ENCODE results near the gene DLG2. TPM values are rescaled to one million over a fixed set of nuclear protein-coding genes. Genes with fewer than 3 reads are reported as not detected.

DLG2 gene
- total RNA-seq, 1 donor from 2014 or later = 2.1 TPM

- Mint-ChIP-seq H3K4me3 (no peak overlapping the region), H3K27ac (no peak overlapping the region), H3K27me3 (ENCODE audit: insufficient read depth) (peaks cover 3% of the 10 kb centered on the region), H3K9me3 (no peaks in the 10 kb centered on the region), H3K36me3 (ENCODE audit: low read depth) (no peaks in the 10 kb centered on the region), H3K4me1 (ENCODE audit: low read depth) (no peaks in the 10 kb centered on the region)
- no peak for DNase-seq (ENCODE audit: low spot score)
- intact Hi-C loops (cut with micrococcal nuclease) = no loop called here
Observed at GRCh38 chr11:83480811-83481210, 2146.3 kb downstream of the DLG2 start.

GRCh38 chr11:83480251-83480650 is 2146.9 kb downstream of the DLG2 start:
- Mint-ChIP-seq H3K36me3 (ENCODE audit: low read depth) (no peaks in the 10 kb centered on the region), H3K27me3 (ENCODE audit: insufficient read depth) (peaks cover 3% of the 10 kb centered on the region), H3K9me3 (no peaks in the 10 kb centered on the region), H3K4me1 (ENCODE audit: low read depth) (no peaks in the 10 kb centered on the region), H3K4me3 (no peak overlapping the region), H3K27ac (no peak overlapping the region)
- DNase-seq (ENCODE audit: low spot score) = no peak
- intact Hi-C loops (cut with micrococcal nuclease) = no loop called here

DNA sequence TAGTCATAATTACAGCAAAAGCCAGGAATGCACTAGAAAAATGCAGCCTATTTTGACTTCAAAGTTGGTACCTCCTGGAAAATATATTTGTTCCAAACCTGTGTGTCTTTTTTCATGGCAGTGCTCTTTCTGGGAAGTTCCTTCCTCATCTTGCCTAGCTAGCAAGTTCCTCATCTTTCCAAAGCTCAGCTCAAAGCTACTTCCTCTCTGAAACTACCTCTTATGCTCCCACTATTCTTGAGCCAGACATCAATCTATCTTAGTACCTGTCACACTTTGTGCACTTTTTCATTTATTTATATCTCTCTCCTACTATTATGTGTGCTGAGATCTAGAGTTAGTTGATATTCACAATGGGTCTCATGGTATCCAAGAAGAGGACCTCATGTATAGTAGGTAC is 2149.4 kb downstream of the DLG2 start:
- no peaks in the 10 kb centered on the region for H3K9me3 Mint-ChIP-seq
- peaks cover 7% of the 10 kb centered on the region for H3K27me3 Mint-ChIP-seq (ENCODE audit: insufficient read depth)
- H3K36me3 Mint-ChIP-seq (ENCODE audit: low read depth) = no peaks in the 10 kb centered on the region
- no peaks in the 10 kb centered on the region for H3K4me1 Mint-ChIP-seq (ENCODE audit: low read depth)
- DNase-seq (ENCODE audit: low spot score) = no peak
- H3K4me3 Mint-ChIP-seq = no peak overlapping the region
- intact Hi-C loops (cut with micrococcal nuclease) = no loop called here
- no peak overlapping the region for H3K27ac Mint-ChIP-seq

GRCh38 chr11:83475760-83476159 is 2151.4 kb downstream of the DLG2 start:
- H3K36me3 Mint-ChIP-seq (ENCODE audit: low read depth) = no peaks in the 10 kb centered on the region
- DNase-seq (ENCODE audit: low spot score) = no peak
- peaks cover 7% of the 10 kb centered on the region for H3K27me3 Mint-ChIP-seq (ENCODE audit: insufficient read depth)
- intact Hi-C loops (cut with micrococcal nuclease) = no loop called here
- H3K4me1 Mint-ChIP-seq (ENCODE audit: low read depth) = no peaks in the 10 kb centered on the region
- no peak overlapping the region for H3K27ac Mint-ChIP-seq
- H3K4me3 Mint-ChIP-seq = no peak overlapping the region
- no peaks in the 10 kb centered on the region for H3K9me3 Mint-ChIP-seq

- no peak for DNase-seq (ENCODE audit: low spot score)
- intact Hi-C loops (cut with micrococcal nuclease) = no loop called here
- H3K4me1 Mint-ChIP-seq (ENCODE audit: low read depth) = no peaks in the 10 kb centered on the region
- H3K9me3 Mint-ChIP-seq = no peaks in the 10 kb centered on the region
- no peak overlapping the region for H3K4me3 Mint-ChIP-seq
- H3K36me3 Mint-ChIP-seq (ENCODE audit: low read depth) = no peaks in the 10 kb centered on the region
- peaks cover 10% of the 10 kb centered on the region for H3K27me3 Mint-ChIP-seq (ENCODE audit: insufficient read depth)
- no peak overlapping the region for H3K27ac Mint-ChIP-seq
Observed at GRCh38 chr11:83473743-83474142, 2153.4 kb downstream of the DLG2 start.

GRCh38 chr11:83472806-83473205 is 2154.3 kb downstream of the DLG2 start:
- Mint-ChIP-seq H3K4me3 (no peak overlapping the region), H3K9me3 (no peaks in the 10 kb centered on the region), H3K27ac (no peak overlapping the region), H3K27me3 (ENCODE audit: insufficient read depth) (peaks cover 9% of the 10 kb centered on the region), H3K36me3 (ENCODE audit: low read depth) (no peaks in the 10 kb centered on the region), H3K4me1 (ENCODE audit: low read depth) (no peaks in the 10 kb centered on the region)
- intact Hi-C loops (cut with micrococcal nuclease) = no loop called here
- no peak for DNase-seq (ENCODE audit: low spot score)

DNA sequence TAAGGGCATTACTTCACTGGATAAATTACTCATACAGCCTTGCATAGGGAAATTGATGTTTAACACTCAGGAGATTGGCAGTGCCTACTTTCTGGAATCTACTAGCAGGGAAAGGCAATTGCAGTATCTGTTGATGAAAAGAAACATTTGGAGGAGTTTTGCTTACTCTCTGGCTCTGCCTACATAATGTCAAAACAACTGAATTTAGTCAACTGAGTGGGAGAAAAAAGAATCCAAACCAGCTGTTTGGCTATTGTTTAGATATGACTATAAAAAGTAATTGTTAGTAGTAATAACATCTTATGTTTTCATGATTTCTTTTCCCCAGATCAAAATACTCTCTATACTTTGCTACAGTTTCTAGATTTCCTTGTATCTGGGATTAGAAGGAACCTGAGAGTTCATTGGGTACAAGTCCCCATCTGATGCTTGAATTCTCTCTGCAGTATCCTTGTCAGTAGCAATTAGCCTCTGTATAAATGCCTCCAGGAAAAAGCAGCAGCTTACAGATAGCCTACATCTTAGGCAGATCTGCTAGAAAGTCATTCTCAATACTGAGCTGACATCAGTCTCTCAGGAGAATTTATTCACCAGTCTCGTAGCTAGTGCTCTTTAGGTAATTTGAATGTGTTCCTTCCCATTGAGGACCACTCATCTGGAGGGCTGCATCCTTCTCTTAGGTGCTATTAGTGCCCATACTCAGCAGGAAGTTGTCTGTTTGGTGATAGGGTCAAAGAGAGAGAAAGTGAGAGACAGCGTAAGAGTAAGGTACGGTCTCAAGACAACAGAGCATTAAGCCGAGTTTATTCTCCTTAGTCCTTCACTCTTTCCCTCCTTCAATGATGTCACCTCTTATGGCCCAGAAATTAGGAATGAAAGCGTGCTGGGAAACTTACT is 2155.1 kb downstream of the DLG2 start:
- Mint-ChIP-seq H3K9me3 (no peaks in the 10 kb centered on the region), H3K4me1 (ENCODE audit: low read depth) (no peaks in the 10 kb centered on the region), H3K27me3 (ENCODE audit: insufficient read depth) (peaks cover 7% of the 10 kb centered on the region), H3K27ac (no peak overlapping the region), H3K4me3 (no peak overlapping the region), H3K36me3 (ENCODE audit: low read depth) (no peaks in the 10 kb centered on the region)
- intact Hi-C loops (cut with micrococcal nuclease) = no loop called here
- DNase-seq (ENCODE audit: low spot score) = no peak

GRCh38 chr11:83467837-83468236 is 2159.3 kb downstream of the DLG2 start:
- no peaks in the 10 kb centered on the region for H3K4me1 Mint-ChIP-seq (ENCODE audit: low read depth)
- H3K27ac Mint-ChIP-seq = no peak overlapping the region
- intact Hi-C loops (cut with micrococcal nuclease) = no loop called here
- no peaks in the 10 kb centered on the region for H3K36me3 Mint-ChIP-seq (ENCODE audit: low read depth)
- H3K27me3 Mint-ChIP-seq (ENCODE audit: insufficient read depth) = peaks cover 5% of the 10 kb centered on the region
- no peak for DNase-seq (ENCODE audit: low spot score)
- no peaks in the 10 kb centered on the region for H3K9me3 Mint-ChIP-seq
- no peak overlapping the region for H3K4me3 Mint-ChIP-seq

GRCh38 chr11:83464160-83464944 is 2162.8 kb downstream of the DLG2 start:
- DNase-seq (ENCODE audit: low spot score) = no peak
- H3K9me3 Mint-ChIP-seq = no peaks in the 10 kb centered on the region
- H3K27ac Mint-ChIP-seq = no peak overlapping the region
- H3K4me1 Mint-ChIP-seq (ENCODE audit: low read depth) = no peaks in the 10 kb centered on the region
- peaks cover 1% of the 10 kb centered on the region for H3K27me3 Mint-ChIP-seq (ENCODE audit: insufficient read depth)
- intact Hi-C loops (cut with micrococcal nuclease) = no loop called here
- no peaks in the 10 kb centered on the region for H3K36me3 Mint-ChIP-seq (ENCODE audit: low read depth)
- H3K4me3 Mint-ChIP-seq = no peak overlapping the region

DNA sequence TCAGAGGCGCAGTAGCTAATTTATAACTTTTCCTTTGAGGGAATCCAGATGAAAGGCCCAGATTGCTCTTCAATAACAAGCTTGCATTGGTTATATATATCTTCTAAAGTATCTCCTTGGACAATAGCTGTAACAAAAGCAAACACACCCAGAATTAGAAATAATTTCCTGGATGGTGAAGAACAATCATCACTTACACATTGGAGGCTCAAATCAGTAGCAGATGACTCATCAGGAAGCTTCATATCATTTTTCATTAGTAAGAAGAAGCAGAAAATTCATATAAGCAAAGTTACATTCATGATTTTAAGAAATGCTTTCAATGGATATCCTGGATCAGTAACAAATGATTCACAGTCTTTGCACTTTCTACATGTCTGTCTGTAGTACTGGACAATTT is 2167.3 kb downstream of the DLG2 start:
- Mint-ChIP-seq H3K36me3 (ENCODE audit: low read depth) (no peaks in the 10 kb centered on the region), H3K4me3 (no peak overlapping the region), H3K9me3 (no peaks in the 10 kb centered on the region), H3K4me1 (ENCODE audit: low read depth) (no peaks in the 10 kb centered on the region), H3K27ac (no peak overlapping the region), H3K27me3 (ENCODE audit: insufficient read depth) (no peaks in the 10 kb centered on the region)
- intact Hi-C loops (cut with micrococcal nuclease) = no loop called here
- DNase-seq (ENCODE audit: low spot score) = no peak

DNA sequence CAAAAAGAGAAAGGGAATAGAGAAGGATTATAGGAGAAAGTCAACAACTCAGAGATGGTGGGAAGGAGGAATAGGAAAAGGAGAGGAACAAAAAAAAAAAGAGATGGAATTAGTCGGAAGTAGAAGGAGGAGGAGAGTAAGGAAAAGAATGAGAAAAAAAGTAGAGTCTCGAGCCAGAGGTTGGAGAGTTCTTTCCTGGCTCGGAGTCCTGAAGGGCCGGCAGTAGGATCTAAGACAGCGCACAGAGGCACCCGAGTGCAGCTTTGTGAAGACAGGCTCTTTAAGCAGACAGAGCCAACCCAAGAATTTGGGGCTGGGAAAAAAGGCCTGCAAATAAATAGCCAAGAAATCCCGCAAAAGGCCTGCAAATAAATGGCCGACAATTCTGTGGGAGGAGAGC is 2170.6 kb downstream of the DLG2 start:
- no peak for DNase-seq (ENCODE audit: low spot score)
- H3K27ac Mint-ChIP-seq = no peak overlapping the region
- intact Hi-C loops (cut with micrococcal nuclease) = no loop called here
- H3K4me3 Mint-ChIP-seq = no peak overlapping the region
- no peaks in the 10 kb centered on the region for H3K36me3 Mint-ChIP-seq (ENCODE audit: low read depth)
- peaks cover 2% of the 10 kb centered on the region for H3K27me3 Mint-ChIP-seq (ENCODE audit: insufficient read depth)
- H3K4me1 Mint-ChIP-seq (ENCODE audit: low read depth) = no peaks in the 10 kb centered on the region
- no peaks in the 10 kb centered on the region for H3K9me3 Mint-ChIP-seq

GRCh38 chr11:83456075-83456474 is 2171.1 kb downstream of the DLG2 start:
- Mint-ChIP-seq H3K27me3 (ENCODE audit: insufficient read depth) (peaks cover 2% of the 10 kb centered on the region), H3K4me1 (ENCODE audit: low read depth) (no peaks in the 10 kb centered on the region), H3K27ac (no peak overlapping the region), H3K9me3 (no peaks in the 10 kb centered on the region), H3K4me3 (no peak overlapping the region), H3K36me3 (ENCODE audit: low read depth) (no peaks in the 10 kb centered on the region)
- intact Hi-C loops (cut with micrococcal nuclease) = no loop called here
- no peak for DNase-seq (ENCODE audit: low spot score)

DNA sequence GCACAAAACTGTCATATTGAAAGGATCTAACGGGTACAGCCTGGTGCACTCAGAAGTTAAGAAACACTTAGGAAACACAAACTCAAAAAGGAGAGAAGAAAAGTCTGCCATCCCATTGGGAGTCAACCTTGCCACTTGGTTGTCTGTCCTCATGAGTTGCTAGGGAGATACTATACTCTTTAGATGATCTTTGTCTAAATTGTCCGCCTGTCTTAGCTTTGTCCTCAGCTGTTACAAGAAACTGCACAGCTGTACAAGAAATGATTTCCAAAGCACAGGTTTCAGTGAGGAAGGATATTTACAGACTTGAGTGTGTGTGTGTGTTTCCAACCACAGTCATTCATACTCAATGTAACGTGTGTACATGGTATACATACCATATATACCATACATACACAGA is 2171.8 kb downstream of the DLG2 start:
- Mint-ChIP-seq H3K27ac (no peak overlapping the region), H3K27me3 (ENCODE audit: insufficient read depth) (peaks cover 2% of the 10 kb centered on the region), H3K4me3 (no peak overlapping the region), H3K9me3 (no peaks in the 10 kb centered on the region), H3K36me3 (ENCODE audit: low read depth) (no peaks in the 10 kb centered on the region), H3K4me1 (ENCODE audit: low read depth) (no peaks in the 10 kb centered on the region)
- intact Hi-C loops (cut with micrococcal nuclease) = no loop called here
- no peak for DNase-seq (ENCODE audit: low spot score)
